Loucy (cell line): Measurements from ENCODE around the gene HABP4.

Source experiments
- CTCF ChIP-seq: fragments of 200-600 bp; sonication (generic); conservative IDR thresholded peaks from 2 replicates; pipeline ENCODE4 v1.5.1; 2014; ENCODE audit warnings: mild to moderate bottlenecking, antibody characterized with exemption, low read length
- EZH2phosphoT487 ChIP-seq: fragments of 200-600 bp; IDR thresholded peaks from 2 replicates; pipeline ENCODE4 v1.6.1; 2018; ENCODE audit warnings: antibody characterized with exemption, mild to moderate bottlenecking, moderate library complexity, borderline replicate concordance

- TF ChIP-seq CTCF (no peak), EZH2phosphoT487 (no peak)
These were observed 73.4 kb downstream of the HABP4 start for GRCh38 chr9:96523374-96523773.
